ENCODE results near the gene RPA3. TPM values are rescaled to one million over a fixed set of nuclear protein-coding genes. Genes with fewer than 3 reads are reported as not detected.

Gene RPA3
- total RNA-seq (2022; extraction: Qiagen RNA extraction) = 67.2 to 108 TPM (median 106 TPM) in 5 replicates

DNA sequence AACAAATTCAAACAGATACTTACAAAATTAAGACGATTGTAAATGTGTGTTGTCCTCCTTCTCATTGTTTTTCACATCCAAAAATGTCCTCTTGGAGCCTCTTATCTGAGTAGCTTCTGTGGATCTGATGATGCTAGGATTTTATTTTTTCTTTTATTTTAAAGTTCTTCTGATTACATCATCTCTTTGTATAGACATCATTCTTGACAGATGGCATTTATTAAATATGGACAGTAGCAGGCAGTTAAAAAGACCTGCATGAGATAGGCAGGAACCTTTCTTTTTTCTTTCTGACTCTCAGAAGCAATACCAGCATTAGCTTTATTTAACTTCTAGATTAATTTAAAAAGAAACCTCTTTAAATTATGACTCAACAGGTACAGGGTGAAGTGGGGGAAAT lies at the start of gene RPA3:
TSS of gene RPA3 (minus strand) at position 116 of the 400 bp plus-strand sequence. CDS start 78,189 bp downstream, outside the sequence.

DNA sequence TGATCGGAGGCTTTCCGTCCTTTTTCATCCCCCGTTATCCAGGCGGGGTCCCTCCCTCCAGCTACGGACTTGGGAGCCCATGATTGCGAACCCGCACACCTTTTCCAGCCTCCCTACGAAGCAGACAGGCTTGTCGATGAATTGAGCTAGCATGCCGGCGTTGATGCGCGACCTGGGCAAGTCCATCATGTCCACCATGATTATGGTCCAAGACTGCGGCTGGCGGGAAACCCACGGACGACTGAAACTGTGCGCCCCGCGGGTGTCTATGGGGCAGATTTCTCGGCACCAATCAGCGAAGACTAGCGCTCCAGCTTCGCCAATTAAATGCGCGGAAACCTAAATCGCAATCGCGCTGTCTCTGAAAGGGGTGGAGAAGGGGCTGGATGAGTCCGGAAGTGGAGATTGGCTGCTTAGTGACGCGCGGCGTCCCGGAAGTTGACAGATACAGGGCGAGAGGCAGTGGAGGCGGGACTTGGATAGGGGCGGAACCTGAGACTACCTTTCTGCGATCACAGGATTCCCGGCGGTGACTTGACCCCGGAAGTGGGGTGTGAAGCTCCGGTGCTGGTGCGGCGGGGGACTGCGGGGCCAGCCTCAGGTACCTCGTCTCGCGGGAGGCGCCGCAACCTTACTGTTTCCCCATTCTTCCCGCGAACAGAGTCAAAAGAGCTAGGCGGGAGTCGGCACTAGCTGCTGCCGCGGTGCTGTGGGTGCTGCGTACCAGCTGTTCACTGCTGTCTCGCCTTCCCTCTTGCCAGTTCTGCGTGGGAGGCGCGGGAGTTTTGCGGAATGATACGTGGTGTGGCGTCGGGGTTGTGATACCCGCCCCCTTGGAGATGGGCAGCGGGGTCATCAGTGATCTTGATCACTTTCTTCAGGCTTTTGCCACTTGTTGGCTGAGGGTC lies 77.9 kb downstream of the RPA3 start, which contains the start of gene UMAD1:
TSS of gene UMAD1 (plus strand) at position 532 of the 908 bp plus-strand sequence. CDS start 32,620 bp downstream, outside the sequence.

Other genes starting within 250 kb of the RPA3 start
- 0.43 to 0.97 TPM (median 0.67 TPM) in 5 replicates for gene COL28A1, start 182.7 kb downstream of the RPA3 start, total RNA-seq (2022; extraction: Qiagen RNA extraction)
- gene MIOS, start 151.7 kb downstream of the RPA3 start, total RNA-seq (2022; extraction: Qiagen RNA extraction) = 16.5 to 22.4 TPM (median 19.1 TPM) in 5 replicates
- 8.9 to 10.4 TPM (median 10.0 TPM) in 5 replicates for gene UMAD1, start 77.9 kb downstream of the RPA3 start, total RNA-seq (2022; extraction: Qiagen RNA extraction)